ENCODE results near the gene PLOD2.
A peak's percentile ranks its signal among the peaks of the same experiment; 100 is the strongest.
"Not testable (repeated sequence)": the region's sequence is repeated elsewhere in the genome, so short reads cannot be mapped to it uniquely, and the experiment has no call there.

Gene PLOD2

DNA sequence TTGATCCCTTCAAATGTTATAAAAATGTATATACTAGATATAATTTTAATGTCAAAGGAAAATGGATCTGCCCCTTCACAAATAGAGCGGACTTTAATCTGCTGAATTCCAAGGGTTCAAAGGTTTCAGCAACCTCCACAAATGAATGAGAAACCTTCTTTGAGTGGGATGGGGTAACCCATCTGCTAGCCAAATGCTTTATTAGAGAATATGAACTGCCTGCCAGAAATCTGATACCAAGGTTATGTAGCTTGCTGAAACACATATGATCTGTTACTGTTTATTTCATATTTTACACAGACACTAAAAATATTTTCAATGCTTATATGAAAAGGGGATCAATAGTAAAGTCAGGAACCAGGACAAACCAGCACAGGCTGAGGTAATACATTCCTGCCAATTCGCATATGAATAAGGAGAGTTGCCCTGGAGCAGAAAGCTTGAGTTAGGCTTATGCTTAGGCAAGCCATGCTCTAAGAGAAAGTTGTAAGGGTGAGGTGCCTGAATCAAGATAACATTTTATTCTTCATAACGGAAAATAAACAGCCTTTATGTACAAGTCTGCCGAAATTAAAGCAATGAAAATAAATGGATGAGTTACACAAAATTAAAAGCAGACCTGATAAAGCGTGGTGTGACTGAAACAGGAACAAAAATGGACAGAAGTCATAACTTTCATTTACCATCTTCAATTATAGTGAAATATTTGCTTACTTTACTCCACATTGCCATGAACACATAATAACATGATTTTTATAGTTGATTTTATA lies 26.5 kb downstream of the PLOD2 start:
- no peak for DNase-seq

DNA sequence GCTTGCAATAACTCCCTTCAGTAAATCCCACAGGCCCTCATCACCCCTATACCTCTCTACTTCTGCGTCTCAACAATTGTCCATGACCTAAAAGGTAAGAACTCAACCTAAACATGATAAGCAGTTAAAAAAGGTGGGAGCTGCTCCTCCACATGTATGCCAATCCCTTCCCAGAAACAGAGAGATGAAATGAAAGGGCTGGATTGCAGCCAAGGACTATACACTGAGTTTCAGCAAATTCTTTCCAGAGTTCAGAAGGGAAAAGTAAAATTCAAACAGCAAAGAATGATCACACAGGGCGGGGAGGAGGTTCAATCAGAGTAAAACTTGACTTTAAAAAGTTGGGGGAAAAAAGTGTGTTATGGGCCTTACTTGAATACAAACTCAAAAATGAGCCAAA lies 27.5 kb downstream of the PLOD2 start:
- no peak for DNase-seq

DNA sequence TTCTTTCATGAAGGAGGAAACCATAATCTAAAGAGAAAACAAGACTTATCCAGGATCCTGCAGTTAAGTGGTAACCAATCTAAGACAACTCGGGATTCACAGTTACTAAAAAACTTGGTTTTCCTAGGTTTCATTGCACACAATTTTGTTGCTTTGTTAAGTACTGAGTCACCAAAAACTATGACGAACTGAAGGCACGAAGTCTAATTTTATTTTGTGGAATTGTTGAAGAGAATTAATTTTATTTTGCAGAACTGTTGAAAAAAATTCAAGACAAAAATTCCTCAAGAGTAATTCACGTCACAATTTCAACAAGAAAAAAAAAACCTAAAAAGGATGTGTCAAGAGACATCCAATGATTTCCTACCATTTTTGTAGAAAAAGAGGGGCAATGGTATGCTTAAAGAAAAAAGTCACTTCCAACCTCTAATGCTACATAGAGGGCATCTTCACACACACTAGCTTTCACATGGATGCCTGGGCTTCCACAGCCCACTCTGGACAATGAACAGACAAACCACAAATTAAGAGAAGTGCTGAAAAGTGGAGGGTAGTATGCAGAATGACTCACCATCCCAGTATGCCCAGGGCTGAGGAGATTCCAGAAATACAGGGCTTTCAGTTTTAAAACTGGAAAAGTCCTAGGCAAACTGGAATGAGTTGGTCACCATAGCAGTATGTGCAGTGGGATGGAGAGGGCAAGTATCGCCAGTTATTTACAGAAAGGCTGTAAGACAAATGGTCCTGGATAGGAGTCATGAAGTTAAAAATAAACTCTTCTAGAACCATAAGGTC lies 29.2 kb downstream of the PLOD2 start:
- DNase-seq = no peak

DNA sequence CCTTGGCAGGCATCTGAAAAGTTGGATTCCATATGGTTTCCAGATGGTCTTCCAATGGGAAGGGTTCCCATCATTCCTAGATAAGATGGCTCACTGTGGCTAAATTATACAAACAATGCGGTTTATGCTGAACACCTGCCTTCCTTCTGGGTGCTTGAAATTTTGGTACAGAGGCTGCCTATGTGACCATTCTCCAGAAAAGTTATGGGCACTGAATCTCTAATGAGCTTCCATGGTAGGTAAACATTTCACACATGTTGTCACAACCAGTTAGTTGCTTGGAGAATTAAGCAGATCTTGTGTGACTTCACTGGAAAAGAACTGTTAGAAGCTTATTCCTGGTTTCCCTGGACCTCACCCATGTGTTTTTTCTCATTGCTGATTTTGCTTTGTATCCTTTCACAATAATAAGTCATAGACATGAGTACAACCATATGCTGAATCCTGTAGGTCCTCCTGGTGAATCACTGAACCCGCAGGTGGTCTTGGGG lies 30.1 kb downstream of the PLOD2 start:
- DNase-seq = no peak

DNA sequence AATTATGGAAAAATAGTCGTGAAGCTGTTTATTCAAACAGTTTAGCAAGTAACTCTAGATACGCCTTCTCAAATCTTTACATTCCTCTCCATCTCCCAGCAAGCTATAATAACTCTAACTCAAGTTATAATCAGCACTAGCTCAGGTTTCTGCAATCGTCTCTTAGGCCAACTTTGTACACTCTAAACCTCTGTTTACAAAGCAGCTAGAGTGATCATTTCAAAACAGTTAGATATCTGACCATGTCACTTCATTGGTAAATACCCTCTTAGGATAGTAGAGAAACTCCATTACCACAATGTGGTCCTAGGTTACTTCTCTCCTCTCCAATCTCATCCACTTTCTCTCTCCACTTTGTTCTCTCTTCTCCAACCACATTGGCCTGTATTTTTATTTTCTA lies 31.2 kb downstream of the PLOD2 start:
- no peak for DNase-seq

DNA sequence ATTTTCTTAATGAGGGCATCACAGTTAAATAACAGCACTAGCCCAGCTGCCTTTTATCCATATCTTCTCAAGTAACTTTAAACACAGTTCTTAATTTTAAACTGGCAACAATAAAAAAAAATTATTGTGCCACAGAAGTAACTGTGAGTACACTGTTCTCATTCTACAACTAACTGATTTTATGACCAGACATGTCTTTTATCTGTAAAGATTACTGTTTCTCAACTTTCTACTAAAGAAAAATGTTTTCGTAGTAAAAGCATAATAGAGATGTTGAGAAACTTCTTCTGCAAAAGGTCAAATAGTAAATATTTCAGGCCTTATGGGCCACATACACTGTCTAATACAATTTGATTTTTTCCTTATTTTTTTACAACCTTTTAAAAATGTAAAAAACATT lies 32.0 kb downstream of the PLOD2 start:
- no peak for DNase-seq

DNA sequence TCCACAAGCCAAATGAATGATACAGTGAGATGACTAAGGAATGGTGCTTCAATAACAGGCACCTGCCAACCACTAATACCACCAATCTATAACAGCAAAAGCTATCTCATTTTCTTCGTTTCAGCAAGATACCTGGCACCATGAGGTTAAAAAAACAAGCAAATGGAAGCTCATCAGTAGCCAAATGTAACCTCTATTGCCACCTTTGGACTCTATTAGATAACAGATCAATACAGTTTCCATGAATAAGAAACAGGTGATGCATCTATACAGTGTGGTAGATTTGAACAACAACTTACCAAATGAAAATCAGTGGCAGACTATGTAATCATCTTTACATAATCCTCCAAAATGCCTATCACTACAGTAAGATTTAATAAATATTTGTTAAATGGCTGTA lies 32.8 kb downstream of the PLOD2 start:
- DNase-seq = no peak

DNA sequence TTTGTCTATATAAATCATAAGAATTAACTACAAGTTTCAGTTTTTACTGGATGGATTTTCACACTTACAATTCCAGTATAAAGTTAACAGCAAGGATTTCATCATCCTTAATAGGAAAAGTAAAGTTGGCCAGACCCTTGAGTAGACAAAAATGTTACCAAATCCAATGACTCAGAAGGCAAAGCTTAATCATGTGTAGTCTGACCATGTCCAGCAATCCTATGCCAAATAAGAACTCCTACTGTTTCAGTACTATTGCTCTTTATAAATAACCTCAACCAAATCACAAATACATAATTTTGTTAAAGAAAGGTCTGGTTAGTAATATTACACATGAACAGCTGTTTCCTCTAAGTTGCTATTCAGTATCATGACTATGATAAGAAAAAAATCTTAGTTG lies 35.0 kb downstream of the PLOD2 start:
- DNase-seq = peak in 2 of 4 experiments; percentile 21 to 22

DNA sequence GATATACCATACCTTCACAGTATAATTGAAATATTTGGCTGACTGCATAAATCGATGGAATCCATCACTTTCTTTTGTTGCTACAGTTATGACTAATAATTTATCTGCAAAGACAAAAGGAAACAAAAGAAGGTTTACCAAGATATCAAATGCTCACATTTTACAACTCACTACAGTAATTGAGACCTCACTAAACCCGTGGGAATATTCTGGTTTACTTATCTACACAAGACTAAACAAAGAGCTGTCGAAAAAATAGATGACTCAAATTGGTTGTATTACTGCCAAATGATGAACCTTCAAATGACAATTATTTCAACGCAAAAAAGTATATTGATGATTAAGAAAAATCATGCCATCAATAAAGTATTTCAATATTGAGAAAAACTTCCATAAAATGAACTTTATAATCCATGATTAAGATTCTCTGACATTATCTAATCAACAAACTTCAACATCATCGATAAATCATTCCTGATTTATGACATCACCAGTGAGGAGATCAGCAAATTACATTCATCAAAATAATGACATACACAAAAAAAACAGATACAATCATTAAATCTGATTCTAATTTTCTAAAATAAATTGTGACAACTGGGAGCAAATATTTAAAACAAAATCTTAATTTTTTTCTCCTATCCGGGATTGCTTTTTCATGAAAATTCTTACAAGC lies 36.7 kb downstream of the PLOD2 start:
- no peak for DNase-seq

DNA sequence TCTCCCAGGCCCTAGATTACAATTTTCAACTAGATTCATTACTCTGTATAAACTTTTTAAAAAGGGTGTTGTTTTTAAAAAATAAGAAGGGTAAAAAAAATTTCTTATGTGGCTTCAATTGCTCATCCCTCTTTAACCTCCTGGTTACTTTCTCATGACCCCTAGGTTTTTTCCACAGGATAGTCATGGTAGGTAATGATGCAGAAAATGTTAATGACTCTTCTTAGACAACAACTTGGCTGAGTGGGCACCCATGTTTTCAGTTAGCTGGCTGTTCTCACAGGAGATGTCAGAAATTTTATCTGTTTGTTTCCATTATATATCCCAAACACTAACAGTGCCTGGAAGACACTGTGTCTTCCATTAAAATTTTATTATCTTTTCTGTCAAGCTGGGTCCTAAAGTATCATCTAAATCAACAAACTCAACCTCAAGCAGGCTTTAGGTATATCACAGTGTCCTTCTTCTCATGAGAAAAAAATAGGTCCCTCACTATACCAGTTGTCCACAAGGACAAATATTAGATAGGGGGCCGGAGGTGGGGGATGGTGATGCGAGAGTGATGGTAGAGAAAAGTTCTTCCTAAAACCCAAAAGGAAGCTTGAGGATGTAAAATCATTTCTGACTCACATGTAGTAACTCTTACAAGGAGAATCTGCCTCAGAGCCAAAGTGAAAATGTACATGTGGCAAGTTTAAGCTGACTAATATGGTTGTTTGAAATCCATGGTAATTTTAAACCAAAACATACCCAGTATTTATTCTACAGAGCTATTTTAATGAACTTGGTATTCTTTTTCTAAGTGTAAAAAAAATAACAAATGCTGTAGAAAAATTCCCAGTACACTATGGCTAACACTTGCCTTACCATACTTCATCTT lies 43.3 kb downstream of the PLOD2 start:
- no peak for DNase-seq

DNA sequence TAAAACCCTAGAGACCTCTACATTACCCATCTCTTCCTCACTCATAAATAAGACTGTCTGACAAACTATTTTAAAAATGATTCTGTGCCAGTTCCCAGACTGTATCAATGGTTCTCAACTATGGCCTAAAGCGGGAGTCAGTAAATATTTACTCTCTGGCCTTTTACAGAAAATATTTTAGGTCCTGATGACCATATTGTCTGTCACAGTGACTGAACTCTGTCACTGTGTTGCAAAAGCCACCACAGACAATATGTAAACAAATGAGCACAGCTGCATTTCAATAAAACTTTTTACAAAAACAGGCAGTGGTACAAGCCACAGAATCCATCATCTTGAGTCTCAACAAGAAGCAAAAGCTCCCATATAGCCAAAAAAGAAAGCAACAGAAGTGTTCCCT lies 45.4 kb downstream of the PLOD2 start:
- no peak for DNase-seq

DNA sequence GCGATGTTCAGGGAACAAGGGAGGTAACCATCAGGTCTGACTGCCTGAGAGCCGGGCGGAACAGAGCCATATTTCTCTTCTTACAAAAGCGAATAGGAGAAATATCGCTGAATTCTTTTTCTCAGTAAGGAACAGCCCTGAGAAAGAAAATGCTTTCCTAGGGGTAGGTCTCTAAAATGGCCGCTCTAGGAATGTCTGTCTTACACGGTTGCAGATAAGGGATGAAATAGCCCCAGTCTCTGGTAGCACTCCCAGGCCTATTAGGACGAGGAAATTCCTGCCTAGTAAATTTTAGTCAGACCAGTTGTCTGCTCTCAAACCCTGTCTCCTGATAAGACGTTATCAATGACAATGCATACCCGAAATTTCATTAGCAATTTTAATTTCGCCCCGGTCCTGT lies 47.2 kb downstream of the PLOD2 start:
- not testable (repeated sequence) for DNase-seq

DNA sequence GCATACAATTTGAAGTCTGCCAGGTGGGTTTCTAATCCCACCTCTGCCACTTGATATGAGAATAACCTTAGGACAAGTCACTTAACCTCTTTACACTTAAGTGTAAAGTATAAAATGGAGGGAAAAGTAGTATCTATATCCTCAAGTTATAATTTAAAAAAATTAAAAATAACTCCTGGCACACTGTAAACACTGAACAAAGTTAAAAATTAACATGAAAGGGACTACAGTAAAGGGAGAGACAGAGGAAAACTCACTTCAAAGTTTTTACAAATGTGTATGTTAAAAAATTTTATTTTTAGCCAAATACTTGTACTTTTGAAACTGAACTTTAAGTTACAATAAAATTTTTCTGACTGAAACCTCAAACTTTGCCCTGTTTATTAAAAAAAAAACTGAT lies 49.6 kb downstream of the PLOD2 start:
- DNase-seq = no peak

DNA sequence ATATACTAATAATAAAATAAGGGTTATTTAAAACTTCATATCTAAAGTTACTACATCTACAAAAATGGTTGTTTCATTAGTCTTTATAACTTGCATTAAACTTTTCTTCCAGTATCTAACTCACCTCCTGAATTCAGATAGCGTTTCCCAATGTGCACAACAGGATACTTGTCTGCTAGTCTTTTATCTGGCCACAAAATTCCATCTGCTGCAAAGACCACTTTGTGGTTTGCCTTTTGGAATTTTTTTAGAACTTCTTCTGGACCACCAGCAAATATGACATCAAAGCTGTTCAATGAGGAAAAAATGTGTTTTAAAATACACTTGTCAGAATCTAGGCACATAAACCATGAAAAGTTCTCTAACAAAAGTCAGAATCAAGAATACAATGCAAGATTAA lies 50.8 kb downstream of the PLOD2 start:
- no peak for DNase-seq

DNA sequence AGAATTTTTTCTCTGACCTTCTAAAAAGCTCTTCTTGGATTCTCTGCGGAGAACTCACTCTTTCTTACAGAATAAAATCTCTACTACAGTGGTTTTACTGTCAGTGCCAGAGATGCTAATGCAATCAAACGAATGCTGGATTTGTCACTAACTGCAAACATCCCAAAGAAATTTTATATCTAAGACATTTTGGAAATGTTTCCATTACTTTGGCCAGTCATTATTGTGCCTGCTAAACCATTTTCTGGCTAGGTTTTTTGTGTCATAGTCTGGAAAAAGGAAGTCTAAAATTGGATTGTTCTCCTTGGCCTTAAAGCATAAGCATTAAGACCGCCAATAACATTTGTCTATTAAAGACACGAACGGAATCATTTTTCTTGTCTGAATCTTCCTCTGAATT lies 54.0 kb downstream of the PLOD2 start:
- DNase-seq = no peak

DNA sequence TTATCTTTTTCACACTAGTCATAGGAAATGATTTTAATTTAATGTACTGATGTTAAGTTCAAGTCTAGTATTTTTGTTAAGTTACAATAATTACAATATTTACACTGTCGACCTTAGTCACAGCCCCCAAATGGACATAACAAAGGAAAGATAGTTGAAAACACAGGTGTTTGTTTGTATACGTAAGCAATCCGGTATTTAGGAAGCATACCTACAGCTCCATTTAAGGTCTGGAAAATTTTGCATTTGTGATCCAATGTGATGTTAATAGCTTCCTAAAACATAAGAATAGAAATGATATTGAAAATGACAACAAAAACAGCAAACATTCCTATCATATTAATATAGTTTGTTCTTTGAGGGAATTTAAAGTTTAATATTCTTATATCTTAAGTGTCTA lies 56.9 kb downstream of the PLOD2 start:
- no peak for DNase-seq

DNA sequence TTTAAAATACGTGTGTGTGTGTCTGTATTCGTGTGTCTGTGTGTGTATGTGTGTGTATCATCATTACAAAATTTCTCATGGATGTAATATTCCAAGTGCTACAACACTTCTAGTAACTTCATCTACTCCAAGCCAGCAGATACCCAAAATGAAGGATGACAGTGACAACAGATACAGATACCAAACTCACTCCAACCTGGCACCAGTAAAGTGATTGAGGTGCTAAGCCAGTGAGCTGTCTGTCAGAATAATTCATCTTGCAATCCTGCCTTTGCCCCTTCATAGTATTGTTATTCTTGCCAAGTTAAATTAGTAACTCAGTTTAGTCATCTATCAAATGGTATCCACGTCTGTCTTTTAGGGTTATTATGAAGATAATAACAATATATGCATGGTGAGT lies 58.1 kb downstream of the PLOD2 start:
- DNase-seq = no peak

DNA sequence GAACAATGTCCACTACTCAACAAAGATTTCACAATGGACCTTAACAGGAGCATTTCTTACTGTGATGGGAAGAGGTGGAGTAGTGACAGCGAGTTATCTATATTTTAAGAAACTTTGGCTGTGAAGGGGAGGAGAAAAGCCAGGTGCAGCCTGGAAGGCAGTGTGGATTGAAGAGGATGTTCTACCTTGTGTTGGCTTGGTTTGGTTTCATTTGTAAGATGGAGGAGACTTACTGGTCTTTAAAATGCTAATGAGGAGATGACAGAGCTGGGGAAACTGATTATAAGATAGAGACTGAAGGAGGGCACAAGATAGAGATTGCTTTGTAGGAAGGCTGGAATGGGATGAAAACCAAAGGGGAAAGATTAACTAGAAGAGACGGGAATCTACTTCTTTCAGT lies 59.4 kb downstream of the PLOD2 start:
- no peak for DNase-seq

DNA sequence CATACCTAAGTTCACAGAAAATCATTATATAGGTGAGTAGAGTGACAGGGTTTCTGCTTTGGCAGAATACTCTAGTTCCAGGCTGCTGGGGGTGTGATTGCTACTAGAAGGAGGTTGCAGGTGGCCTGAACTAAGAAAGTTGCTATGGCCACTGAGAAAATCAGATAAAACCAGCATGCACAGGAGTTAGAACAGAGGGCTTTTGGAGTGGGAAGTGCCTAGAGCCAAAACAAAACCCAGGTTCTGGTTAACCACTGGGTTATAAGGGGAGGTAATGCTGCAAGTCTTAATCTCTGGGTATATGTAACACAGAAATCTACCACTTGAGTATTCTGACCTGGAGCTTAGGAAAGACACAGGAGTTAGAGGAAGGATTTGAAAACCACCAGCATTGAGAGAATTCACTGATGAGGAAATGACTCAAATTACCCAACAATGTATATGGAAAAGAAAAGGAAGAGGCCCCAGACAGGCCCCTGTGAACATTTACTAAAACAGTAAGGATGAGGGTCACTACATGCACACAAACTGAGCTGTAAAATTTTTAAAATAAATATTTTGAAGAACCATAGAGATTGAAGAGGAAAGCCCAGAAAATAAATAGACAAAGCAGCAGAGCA lies 60.0 kb downstream of the PLOD2 start:
- DNase-seq = peak in 1 of 4 experiments; percentile 4

DNA sequence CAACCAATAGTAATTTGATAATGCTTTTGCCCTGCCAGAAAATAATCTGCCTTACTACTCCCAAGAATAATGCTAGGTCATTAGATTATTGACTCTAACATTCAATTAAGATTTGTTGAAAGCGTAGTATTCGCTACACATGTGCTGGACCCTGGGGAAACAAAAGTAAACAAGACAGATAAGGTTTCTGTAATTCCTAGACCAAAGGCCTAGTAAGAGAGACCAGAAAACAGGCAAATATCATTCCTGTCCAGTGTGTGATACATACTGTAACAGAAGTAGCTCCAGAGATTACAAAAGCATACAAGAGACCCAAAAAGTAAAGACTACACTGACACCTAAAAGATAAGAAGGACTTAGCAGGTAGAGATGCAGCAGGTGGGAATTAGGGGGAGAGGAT lies 60.8 kb downstream of the PLOD2 start:
- DNase-seq = no peak

DNA sequence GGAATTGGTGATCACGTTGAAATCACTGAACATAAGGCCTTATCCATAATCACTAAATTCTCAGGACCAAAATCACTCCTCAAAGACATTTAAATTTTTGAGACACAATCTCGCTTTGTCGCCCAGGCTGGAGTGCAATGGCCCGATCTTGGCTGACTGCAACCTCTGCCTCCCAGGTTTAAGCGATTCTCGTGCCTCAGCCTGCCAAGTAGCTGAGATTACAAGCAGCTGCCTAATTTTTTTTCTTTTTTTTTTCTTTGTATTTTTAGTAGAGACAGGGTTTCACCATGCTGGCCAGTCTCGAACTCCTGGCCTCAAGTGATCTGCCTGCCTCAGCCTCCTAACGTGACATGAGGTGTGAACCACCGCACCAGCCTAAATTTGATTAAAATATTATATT lies 61.7 kb downstream of the PLOD2 start:
- no peak for DNase-seq

DNA sequence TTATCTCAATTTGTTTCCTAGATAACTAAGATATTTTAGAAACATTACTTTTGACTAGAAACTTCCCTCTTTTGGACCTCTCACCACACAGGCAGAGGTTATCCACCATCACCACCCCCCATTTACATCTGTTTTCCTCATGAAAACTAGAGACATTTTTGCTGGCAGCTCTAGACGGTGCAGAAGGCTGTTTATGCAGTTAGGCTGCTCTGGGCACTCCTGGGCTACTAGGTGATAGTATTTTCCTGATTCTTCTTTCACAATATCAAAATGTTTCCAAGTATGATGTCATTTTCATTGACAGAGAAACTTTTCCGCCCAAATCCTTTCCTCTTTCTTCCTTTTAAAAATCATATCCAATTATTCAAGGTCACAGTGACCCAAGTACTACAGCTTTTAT lies 67.1 kb downstream of the PLOD2 start:
- DNase-seq = no peak
